Panc1 (cell line): ENCODE results near the gene ZNF407.

Source experiments
- CTCF ChIP-seq: fragments of 450-650 bp; IDR thresholded peaks from 2 replicates; pipeline ENCODE4 v1.5.1; 2017; ENCODE audit warnings: mild to moderate bottlenecking
- POLR2AphosphoS5 ChIP-seq: IDR thresholded peaks from 2 replicates; pipeline ENCODE4 v1.6.1; 2012; ENCODE audit warnings: mild to moderate bottlenecking, low read depth, low read length, moderate library complexity
- SIN3A ChIP-seq: IDR thresholded peaks from 2 replicates; pipeline ENCODE4 v1.6.1; 2012; ENCODE audit warnings: low read depth, mild to moderate bottlenecking, low read length, moderate library complexity, borderline replicate concordance; ENCODE audit not compliant: insufficient read depth
- TCF7L2 ChIP-seq: IDR thresholded peaks from 2 replicates; pipeline ENCODE4 v1.6.1; 2011; ENCODE audit warnings: mild to moderate bottlenecking, low read depth, low read length, inconsistent platforms

GRCh38 chr18:75075016-75075305 lies 477.3 kb downstream of the ZNF407 start:
- TF ChIP-seq CTCF: no peak
- TF ChIP-seq POLR2AphosphoS5: no peak
- no peak for TF ChIP-seq SIN3A
- TF ChIP-seq TCF7L2: no peak
